ENCODE results near the gene TBC1D8B.

TBC1D8B gene

DNA sequence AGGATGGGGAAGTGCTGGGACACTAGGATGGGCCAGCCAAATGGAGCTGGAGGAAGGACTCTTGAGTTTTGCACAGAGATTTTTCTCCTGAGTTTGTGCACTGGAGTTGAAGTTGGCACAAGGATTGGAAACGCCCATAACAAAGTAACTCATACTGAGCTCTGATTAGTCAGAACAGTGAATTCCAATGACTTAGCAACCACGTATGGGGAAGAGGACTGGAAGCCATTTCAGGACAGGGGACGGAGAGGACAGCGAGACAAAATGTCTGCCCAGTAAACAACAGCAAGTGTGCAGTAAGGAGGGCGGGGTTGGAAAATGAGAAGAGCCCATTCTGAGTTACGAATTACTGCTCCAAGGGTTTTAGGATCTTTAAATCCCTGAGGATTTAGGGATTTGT, 94.8 kb downstream of the TBC1D8B start:
- DNase-seq (ENCODE audit: low read depth in 2 of 2) = no peak

DNA sequence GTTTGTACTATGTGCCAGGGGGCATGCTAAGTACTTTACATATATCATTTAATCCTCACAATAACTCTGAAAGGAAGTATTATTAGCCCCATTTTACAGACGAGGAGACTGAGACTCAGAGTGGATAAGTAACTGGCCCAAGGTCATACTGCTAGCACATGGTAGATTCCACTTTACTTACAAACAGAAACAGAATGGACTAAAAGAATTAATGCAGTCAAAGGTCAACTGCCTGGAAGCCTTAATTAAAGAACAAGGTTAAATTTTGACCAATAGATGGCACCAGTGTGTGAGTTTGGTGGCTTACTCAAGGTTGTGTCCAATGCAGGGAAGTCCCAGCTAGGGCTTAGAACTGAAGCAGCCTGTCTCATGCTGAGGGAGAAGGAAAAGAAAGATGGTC, 96.0 kb downstream of the TBC1D8B start:
- no peak for DNase-seq (ENCODE audit: low read depth in 2 of 2)

DNA sequence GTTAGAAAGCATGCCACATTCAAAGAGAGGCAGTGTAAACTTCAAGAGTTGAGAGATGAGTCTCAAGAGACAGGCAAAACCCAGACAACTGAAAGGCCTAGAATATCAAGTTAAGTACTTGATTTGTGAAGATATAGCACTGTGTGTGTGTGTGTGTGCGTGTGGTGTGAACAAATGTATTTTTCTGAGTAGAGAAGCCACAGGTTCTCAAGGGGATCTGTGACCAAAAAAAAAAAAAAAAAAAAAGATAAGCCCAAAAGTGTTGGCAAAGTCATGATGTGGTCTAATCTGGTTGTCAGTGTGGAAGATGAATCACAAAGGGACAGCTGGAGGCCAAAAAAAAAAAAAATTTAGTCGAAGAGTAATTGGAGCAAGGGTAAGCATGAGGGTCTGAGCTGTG, 96.8 kb downstream of the TBC1D8B start:
- DNase-seq (ENCODE audit: low read depth in 2 of 2) = no peak

DNA sequence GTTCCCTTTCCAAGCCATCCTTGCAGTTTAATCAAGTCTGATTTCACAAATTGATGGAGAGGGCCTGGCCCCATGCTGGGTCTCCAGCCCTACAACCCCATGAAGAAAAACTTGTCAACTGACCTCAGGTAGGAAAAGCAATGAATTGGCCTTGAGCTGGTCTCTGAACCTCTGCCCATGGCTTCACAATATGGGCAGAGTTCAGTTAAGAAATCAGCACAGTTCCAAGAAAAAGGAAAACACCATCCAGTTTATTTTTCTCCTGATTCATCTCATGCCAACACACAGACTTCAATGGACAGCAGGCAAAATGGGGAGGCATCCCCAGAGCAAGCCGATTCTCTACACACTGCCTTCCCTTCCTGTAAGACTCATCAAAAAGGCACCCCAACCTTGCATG, 97.4 kb downstream of the TBC1D8B start:
- DNase-seq (ENCODE audit: low read depth in 2 of 2) = no peak

DNA sequence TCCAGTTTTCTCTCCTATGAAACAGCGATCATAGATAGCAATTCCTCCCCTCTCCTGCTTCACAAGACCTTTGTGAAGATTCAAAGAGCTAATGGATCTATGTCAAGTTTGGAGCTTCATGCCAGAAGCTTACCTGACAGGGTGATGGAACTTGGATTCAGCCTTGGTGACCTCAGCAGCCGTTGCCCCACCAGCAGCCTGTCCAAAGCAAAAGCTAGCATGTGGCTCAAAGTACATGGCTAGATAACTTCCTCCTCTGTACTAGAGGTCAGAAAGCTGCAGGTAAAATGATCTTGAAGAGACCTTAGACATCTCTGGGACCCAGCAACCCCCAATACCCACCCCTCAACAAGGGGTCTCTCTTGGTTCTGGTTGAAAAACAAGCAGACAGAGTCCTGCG, 98.9 kb downstream of the TBC1D8B start:
- DNase-seq (ENCODE audit: low read depth in 2 of 2) = no peak

DNA sequence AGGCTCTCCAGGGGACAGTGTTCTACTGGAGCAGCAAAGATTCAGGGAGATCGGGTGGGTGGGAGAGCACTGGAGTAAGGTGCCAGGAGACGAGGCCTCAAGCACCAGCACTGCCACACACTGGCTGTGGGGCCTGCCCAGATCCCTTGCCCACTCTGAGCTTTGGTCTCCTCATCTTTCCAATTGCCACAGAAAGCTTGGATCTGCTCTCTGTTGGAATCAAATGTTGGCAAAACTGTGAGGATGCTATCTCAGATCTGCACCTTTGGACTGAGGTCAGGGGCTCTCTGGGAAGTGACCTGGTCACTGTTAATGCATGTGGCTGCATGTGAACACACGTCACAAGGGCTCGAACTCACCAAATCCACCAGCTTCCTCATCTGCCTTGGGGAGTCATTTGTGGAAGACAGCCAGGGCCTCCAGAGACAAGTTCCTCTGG, 99.3 kb downstream of the TBC1D8B start:
- no peak for DNase-seq (ENCODE audit: low read depth in 2 of 2)

DNA sequence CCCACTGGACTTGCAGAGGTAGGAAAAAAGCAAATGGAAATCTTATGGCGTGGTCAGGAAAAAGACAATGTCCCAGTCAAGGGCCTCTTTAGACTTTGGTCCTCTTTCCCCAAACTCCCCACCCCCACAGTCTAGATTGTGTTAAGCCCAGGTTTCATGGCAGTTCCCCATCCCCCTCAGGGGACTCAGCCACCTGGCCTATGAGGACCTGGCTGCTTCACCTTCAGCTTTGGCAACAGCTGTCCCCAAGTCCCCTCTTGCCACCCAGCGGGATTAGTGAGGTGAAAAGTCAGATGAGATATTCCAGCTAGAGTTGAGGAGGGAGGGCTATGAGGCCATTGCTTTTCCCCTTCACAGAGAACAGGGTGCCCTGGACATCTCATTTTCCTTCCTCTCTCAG, 100.2 kb downstream of the TBC1D8B start:
- DNase-seq (ENCODE audit: low read depth in 2 of 2) = no peak

DNA sequence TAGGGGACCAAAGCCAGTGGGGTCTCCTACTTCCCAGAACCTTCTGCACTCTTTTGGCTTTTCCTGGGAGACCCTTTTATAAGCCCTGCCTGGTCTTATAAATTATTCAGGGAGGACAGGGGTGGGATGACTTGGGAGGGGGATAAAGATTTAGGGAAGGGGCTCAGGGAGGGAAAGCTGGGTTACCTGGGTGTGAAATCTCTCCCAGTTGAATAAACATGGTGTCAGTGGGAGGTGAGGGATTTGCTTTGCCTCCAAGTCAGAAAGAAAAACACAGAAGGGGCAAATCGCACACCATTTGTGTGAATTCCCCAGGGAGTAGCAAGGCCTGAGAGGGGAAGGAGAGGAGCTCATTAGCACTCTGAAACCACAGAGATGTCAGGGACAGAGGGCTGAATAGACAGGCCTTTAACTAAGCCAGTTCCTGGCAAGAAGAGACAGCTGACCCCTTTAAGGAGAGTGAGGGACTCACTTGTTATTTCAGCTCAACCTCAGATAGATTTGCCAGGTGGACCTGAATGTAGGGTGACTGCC, 100.9 kb downstream of the TBC1D8B start, which contains the start of gene RIPPLY1:
Gene RIPPLY1 (minus strand): TSS at position 51 of the 534 bp plus-strand sequence. CDS start 54 bp downstream, outside the sequence.
- no peak for DNase-seq (ENCODE audit: low read depth in 2 of 2)

DNA sequence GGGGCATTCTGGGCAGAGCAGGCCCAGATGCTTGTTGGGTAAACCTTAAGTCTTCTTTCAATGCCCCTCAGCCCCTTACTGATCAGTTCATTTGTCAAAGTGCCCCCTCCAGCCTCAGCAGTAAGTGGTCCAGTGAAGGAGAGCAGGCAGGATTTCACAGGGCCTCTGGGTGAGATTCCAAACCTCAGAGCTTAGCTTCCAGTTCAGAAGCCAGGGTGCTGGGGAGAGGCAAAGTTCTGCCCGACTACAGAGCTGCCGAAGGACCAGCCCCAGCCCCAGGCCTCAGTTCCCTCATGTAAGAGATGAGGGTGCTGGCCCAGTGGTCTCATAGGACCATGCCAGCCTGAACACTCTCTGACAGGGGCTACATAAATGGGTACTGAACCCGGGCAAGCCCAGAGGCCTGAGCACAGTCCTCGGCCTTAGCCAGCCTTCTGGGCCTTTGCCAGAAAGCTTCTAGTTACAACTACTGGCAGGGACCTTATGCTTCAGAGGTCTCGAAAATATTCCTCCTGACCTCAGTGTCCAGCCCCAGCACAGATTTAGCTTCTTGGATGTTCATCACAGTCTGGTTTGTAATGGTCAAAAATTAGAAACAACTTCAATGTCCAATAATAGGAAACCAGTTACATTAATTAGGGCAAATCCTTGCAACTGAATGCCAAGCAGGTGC, 101.5 kb downstream of the TBC1D8B start:
- no peak for DNase-seq (ENCODE audit: low read depth in 2 of 2)

DNA sequence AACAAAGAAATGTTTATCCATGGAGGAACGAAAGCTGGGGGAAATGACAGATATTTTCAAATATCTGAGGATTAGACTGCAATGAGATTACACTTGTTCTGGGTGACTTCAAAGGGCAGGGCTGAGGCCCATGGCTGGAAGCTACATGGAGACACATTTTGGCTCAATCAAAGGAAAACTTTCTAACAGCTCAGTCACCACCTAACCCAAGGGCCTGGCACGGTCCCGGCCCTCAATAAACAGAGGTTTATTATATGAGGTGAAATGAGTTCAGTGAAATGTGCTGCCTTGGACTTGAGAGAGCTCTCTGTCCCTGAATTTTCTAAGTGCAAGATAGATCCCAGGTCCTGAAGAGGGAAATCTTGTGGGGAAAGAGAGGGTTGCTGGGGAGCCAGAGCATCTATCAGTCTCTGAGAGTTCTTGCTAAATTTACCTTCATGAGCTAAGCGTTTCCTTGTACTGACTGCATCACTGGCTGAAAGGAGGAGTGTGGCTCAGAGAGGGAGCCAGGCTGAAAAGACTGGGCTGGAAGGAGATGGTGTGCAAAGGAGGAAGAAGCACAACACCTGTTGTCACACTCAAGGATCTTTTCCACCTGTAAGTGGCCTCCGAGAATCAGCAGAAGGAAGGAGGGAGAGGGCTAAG, 102.7 kb downstream of the TBC1D8B start:
- DNase-seq (ENCODE audit: low read depth in 2 of 2) = no peak

DNA sequence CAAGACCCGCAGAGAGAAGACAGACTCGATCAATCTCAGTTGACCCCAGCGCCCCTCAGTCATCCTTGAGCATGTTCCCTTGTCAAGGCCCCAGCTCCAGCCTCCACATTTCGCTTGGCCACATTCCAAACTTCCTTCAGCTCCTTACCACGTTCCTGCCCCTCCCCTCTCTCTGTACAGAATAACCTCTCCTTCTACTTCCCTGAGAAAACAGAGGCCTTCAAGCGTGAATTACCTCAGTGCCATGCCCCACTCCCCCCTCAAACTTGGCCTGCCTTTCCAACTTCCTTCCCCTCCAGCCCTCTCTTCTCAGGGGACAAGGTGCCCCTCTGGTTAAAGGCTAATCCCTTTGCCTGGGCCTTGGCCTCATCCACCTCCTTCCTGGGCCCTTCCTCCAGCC, 103.9 kb downstream of the TBC1D8B start:
- DNase-seq (ENCODE audit: low read depth in 2 of 2) = no peak

DNA sequence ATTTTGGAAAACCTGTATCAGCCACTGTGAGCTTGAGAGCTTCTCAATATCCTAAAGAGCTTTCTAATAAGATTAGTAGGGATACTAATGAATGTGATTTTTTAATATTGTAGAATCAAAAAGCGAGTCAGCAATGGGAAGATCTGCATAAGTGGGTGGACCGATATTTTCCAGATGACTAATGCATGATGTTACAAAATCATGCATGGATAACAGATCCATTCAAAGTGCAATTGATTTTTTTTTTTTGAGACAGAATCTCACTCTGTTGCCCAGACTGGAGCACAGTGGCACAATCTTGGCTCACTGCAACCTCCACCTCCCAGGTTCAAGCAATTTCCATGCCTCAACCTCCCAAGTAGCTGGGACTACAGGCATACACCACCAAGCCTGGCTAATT, 110.4 kb downstream of the TBC1D8B start:
- no peak for DNase-seq (ENCODE audit: low read depth in 2 of 2)

DNA sequence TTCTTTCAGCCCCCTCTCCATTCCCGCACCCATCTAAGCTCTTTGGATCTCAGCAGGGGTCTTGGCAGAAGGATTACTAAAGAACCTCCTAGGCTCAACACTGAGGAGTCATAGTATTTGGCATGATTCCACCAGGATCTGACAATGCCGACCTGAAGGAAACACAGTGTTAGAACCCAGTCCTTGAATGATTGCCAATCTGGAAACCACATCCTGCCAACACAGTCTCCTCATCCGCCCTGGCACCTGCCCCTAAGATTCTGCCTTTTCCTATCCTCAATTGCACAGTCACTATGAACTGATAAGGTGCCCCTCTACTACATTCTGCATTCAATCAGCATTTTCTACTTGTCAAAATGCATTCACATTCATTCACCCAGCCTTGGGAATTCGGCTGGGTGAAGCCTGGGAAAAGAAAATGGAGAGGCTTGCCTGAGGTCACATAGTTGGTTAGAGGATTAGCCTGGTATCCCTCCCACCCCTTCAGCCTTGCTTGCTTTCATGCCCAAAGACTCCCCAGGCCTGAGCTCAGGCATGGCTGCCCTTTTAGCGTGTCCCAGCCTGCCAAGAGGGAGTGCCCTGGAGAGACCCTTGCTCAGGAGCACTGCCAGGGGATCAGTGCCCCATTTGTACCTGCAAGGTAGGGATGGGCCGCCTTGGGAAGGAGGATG, 115.5 kb downstream of the TBC1D8B start:
- DNase-seq (ENCODE audit: low read depth in 2 of 2) = no peak

DNA sequence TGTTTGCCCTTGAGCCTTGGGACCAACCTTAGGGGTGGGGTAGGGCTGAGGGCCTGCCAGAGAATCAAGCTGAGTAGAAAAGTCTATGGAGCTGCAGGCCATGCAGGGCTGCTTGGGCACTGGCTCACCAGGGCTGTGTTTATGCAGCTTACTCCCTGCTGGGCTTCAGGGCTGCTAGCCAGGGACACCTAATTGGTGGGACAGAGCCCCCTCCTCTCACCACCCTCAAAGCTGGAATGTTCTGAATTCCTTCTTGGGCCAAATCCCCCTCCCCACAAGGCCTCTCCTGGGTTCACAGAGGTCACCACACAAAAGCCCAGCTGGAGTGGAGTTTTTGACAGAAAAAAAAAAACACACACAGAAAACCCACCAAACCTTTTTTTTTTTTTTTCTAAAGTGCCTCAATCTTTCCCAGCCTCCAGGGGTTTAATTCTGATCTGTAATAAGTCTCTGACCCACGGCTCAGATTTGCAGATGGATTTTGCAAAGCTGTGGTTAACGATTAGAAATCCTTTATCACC, 117.5 kb downstream of the TBC1D8B start, which contains the start of gene CLDN2:
Gene CLDN2 (plus strand): TSS at position 471 of the 521 bp plus-strand sequence. CDS start 7,827 bp downstream, outside the sequence.
- DNase-seq (ENCODE audit: low read depth in 2 of 2) = no peak

DNA sequence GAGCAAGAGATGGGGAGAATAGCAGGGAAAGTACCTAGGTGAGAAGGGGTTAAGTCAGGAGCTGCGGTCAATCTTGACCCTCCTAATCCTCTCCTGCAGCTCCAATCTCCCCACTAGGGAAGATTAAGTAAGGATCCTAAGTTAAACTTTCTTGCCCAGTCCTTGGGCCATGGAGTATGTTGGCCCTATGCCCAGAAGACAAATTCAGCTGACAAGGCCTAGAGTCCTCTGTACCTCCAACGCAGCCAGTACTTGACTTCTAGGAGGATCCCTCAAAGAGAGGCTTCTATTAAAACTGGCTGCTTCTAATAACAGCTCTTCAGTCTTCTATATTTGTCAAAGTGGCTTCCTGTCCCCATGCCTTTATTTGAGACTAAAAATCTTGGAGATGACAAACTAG, 119.2 kb downstream of the TBC1D8B start:
- DNase-seq (ENCODE audit: low read depth in 2 of 2) = no peak
